ENCODE measurements around the gene ZNF618. TPM values are rescaled to one million over a fixed set of nuclear protein-coding genes. Genes with fewer than 3 reads are reported as not detected.

Gene ZNF618
- total and polyA plus RNA-seq, 8 donors, result 9.9 to 38.6 (median 34.9) TPM

- ATAC-seq (no peak), DNase-seq (no peak)
- Histone ChIP-seq H3K9me3 (peaks cover 0 to 5% of the 10 kb centered on the region in 2 donors), H3K4me1 (peaks cover 3 to 9% of the 10 kb centered on the region in 2 donors), H3K27ac (no peak overlapping the region), H3K27me3 (no peaks in the 10 kb centered on the region), H3K4me3 (no peak overlapping the region), H3K36me3 (no peaks in the 10 kb centered on the region)
- TF ChIP-seq CTCF (IDR thresholded peaks at IDR 0.05), result no peak
- intact Hi-C loops (cut with DNase I), result no loop called here
Observed at GRCh38 chr9:113933671-113934070, 57.6 kb downstream of the ZNF618 start.

GRCh38 chr9:113934167-113934828 lies 58.2 kb downstream of the ZNF618 start:
- H3K27me3 ChIP-seq, result no peaks in the 10 kb centered on the region
- intact Hi-C loops (cut with DNase I), result no loop called here
- H3K27ac ChIP-seq, result no peak overlapping the region
- no peaks in the 10 kb centered on the region for H3K36me3 ChIP-seq
- no peak overlapping the region for H3K4me3 ChIP-seq
- DNase-seq (no peak), ATAC-seq (no peak)
- H3K9me3 ChIP-seq, result no peaks in the 10 kb centered on the region
- peaks cover 3 to 9% of the 10 kb centered on the region in 2 donors for H3K4me1 ChIP-seq
- TF ChIP-seq CTCF (IDR thresholded peaks at IDR 0.05), result no peak

- H3K4me3 ChIP-seq, result no peak overlapping the region
- no peak for DNase-seq
- ATAC-seq, result no peak
- intact Hi-C loops (cut with DNase I), result no loop called here
- H3K27me3 ChIP-seq, result no peaks in the 10 kb centered on the region
- H3K27ac ChIP-seq, result no peak overlapping the region
- H3K9me3 ChIP-seq, result no peaks in the 10 kb centered on the region
- no peak for TF ChIP-seq CTCF (IDR thresholded peaks at IDR 0.05)
- H3K36me3 ChIP-seq, result no peaks in the 10 kb centered on the region
- peaks cover 3 to 6% of the 10 kb centered on the region in 2 donors for H3K4me1 ChIP-seq
Observed at GRCh38 chr9:113934829-113935676, 58.9 kb downstream of the ZNF618 start.

GRCh38 chr9:113935677-113936380 lies 59.7 kb downstream of the ZNF618 start:
- no peak for DNase-seq
- intact Hi-C loops (cut with DNase I), result no loop called here
- TF ChIP-seq CTCF (IDR thresholded peaks at IDR 0.05), result no peak
- peaks cover 0 to 6% of the 10 kb centered on the region in 2 donors for H3K4me1 ChIP-seq
- H3K27me3 ChIP-seq, result no peaks in the 10 kb centered on the region
- H3K27ac ChIP-seq, result no peak overlapping the region
- no peaks in the 10 kb centered on the region for H3K9me3 ChIP-seq
- no peak overlapping the region for H3K4me3 ChIP-seq
- no peak for ATAC-seq
- H3K36me3 ChIP-seq, result no peaks in the 10 kb centered on the region

- peaks cover 0 to 6% of the 10 kb centered on the region in 2 donors for H3K4me1 ChIP-seq
- DNase-seq (no peak), ATAC-seq (no peak)
- H3K9me3 ChIP-seq, result no peaks in the 10 kb centered on the region
- no peak for TF ChIP-seq CTCF (IDR thresholded peaks at IDR 0.05)
- intact Hi-C loops (cut with DNase I), result no loop called here
- H3K36me3 ChIP-seq, result no peaks in the 10 kb centered on the region
- H3K27ac ChIP-seq, result no peak overlapping the region
- no peak overlapping the region for H3K4me3 ChIP-seq
- no peaks in the 10 kb centered on the region for H3K27me3 ChIP-seq
Observed at GRCh38 chr9:113940077-113940476, 64.0 kb downstream of the ZNF618 start.

Data from left lung (tissue), 10 donors.